GM12878 (cell line): Measurements from ENCODE around the gene CMTM3.

Experiments
- CHD1 ChIP-seq: IDR thresholded peaks from 2 replicates; pipeline ENCODE4 v1.6.1; 2012; ENCODE audit warnings: low read depth, low read length, improper control_type of control experiment
- FOXM1 ChIP-seq: IDR thresholded peaks from 2 replicates; pipeline ENCODE4 v1.6.1; 2012; ENCODE audit warnings: low read depth, mild to moderate bottlenecking, inconsistent platforms, low read length, moderate library complexity
- MXI1 ChIP-seq: fragments of 150-350 bp; IDR thresholded peaks from 2 replicates; pipeline ENCODE4 v1.6.1; 2011; ENCODE audit warnings: low read depth, mild to moderate bottlenecking, inconsistent platforms, low read length, improper control_type of control experiment
- POLR2AphosphoS5 ChIP-seq: IDR thresholded peaks from 2 replicates; pipeline ENCODE4 v1.6.1; 2011; ENCODE audit warnings: mild to moderate bottlenecking, low read length, inconsistent platforms
- TAF1 ChIP-seq: IDR thresholded peaks from 2 replicates; pipeline ENCODE4 v1.6.1; 2011; ENCODE audit warnings: mild to moderate bottlenecking, low read depth, low read length, borderline replicate concordance
- TF ChIP-seq, protein P1 (sequence below): IDR thresholded peaks from 2 replicates; pipeline ENCODE4 v1.6.1; 2011; ENCODE audit warnings: low read depth, low read length, improper control_type of control experiment, borderline replicate concordance
- TF ChIP-seq, protein P2 (sequence below): fragments of 150-350 bp; IDR thresholded peaks from 2 replicates; pipeline ENCODE4 v1.6.1; 2014; ENCODE audit warnings: mild to moderate bottlenecking, low read depth, low read length

DNA sequence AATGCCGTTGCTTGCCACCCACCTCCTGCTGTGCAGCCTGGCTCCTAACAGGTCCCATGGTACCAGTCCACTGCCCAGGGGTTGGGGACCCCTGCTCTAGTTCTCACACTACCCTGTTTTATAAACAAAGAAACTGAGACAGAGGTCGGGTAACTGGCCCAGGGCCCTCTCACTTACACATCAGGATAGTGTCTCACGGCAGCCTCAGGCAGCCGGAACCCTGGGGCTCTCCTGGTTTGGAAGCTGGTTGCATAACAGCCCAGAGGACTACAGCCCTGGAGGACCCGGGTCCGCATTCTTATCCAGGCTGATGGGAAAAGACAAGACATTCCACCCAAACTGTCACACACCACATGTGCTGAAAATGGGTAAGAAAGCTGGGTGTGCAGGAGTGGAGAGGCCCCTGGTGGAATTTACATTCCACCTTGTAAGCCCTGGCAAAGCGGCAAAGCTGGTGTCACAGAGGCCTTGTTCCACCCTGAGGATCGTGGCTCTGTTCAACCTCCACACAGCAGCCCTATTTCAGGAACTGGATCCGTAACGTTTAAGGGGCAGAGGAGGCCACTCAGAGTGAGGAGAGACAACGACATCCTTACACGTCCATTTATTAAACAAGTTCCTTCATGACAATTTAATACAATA lies 9.8 kb downstream of the CMTM3 start:
- TF ChIP-seq TAF1, result no peak
- no peak for TF ChIP-seq FOXM1
- TF ChIP-seq MXI1, result no peak
- TF ChIP-seq, protein P1, sequence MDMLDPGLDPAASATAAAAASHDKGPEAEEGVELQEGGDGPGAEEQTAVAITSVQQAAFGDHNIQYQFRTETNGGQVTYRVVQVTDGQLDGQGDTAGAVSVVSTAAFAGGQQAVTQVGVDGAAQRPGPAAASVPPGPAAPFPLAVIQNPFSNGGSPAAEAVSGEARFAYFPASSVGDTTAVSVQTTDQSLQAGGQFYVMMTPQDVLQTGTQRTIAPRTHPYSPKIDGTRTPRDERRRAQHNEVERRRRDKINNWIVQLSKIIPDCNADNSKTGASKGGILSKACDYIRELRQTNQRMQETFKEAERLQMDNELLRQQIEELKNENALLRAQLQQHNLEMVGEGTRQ, result no peak
- TF ChIP-seq CHD1, result no peak
- TF ChIP-seq, protein P2, sequence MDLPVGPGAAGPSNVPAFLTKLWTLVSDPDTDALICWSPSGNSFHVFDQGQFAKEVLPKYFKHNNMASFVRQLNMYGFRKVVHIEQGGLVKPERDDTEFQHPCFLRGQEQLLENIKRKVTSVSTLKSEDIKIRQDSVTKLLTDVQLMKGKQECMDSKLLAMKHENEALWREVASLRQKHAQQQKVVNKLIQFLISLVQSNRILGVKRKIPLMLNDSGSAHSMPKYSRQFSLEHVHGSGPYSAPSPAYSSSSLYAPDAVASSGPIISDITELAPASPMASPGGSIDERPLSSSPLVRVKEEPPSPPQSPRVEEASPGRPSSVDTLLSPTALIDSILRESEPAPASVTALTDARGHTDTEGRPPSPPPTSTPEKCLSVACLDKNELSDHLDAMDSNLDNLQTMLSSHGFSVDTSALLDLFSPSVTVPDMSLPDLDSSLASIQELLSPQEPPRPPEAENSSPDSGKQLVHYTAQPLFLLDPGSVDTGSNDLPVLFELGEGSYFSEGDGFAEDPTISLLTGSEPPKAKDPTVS, result no peak
- no peak for TF ChIP-seq POLR2AphosphoS5
